ENCODE measurements around the gene SASH1. TPM values are rescaled to one million over a fixed set of nuclear protein-coding genes. Genes with fewer than 3 reads are reported as not detected.

The SASH1 gene
- total RNA-seq, 1 experiment from 2014 or later = 27.4 TPM

GRCh38 chr6:148556410-148556809, 213.8 kb downstream of the SASH1 start (continued):
- TF ChIP-seq, protein P1, sequence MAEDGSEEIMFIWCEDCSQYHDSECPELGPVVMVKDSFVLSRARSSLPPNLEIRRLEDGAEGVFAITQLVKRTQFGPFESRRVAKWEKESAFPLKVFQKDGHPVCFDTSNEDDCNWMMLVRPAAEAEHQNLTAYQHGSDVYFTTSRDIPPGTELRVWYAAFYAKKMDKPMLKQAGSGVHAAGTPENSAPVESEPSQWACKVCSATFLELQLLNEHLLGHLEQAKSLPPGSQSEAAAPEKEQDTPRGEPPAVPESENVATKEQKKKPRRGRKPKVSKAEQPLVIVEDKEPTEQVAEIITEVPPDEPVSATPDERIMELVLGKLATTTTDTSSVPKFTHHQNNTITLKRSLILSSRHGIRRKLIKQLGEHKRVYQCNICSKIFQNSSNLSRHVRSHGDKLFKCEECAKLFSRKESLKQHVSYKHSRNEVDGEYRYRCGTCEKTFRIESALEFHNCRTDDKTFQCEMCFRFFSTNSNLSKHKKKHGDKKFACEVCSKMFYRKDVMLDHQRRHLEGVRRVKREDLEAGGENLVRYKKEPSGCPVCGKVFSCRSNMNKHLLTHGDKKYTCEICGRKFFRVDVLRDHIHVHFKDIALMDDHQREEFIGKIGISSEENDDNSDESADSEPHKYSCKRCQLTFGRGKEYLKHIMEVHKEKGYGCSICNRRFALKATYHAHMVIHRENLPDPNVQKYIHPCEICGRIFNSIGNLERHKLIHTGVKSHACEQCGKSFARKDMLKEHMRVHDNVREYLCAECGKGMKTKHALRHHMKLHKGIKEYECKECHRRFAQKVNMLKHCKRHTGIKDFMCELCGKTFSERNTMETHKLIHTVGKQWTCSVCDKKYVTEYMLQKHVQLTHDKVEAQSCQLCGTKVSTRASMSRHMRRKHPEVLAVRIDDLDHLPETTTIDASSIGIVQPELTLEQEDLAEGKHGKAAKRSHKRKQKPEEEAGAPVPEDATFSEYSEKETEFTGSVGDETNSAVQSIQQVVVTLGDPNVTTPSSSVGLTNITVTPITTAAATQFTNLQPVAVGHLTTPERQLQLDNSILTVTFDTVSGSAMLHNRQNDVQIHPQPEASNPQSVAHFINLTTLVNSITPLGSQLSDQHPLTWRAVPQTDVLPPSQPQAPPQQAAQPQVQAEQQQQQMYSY (CRISPR knock-in tag; IDR thresholded peaks at IDR 0.05) = no peak
- TF ChIP-seq, protein P2, sequence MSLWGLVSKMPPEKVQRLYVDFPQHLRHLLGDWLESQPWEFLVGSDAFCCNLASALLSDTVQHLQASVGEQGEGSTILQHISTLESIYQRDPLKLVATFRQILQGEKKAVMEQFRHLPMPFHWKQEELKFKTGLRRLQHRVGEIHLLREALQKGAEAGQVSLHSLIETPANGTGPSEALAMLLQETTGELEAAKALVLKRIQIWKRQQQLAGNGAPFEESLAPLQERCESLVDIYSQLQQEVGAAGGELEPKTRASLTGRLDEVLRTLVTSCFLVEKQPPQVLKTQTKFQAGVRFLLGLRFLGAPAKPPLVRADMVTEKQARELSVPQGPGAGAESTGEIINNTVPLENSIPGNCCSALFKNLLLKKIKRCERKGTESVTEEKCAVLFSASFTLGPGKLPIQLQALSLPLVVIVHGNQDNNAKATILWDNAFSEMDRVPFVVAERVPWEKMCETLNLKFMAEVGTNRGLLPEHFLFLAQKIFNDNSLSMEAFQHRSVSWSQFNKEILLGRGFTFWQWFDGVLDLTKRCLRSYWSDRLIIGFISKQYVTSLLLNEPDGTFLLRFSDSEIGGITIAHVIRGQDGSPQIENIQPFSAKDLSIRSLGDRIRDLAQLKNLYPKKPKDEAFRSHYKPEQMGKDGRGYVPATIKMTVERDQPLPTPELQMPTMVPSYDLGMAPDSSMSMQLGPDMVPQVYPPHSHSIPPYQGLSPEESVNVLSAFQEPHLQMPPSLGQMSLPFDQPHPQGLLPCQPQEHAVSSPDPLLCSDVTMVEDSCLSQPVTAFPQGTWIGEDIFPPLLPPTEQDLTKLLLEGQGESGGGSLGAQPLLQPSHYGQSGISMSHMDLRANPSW (CRISPR knock-in tag; conservative IDR thresholded peaks at IDR 0.05; ENCODE audit: low read depth) = no peak

DNA sequence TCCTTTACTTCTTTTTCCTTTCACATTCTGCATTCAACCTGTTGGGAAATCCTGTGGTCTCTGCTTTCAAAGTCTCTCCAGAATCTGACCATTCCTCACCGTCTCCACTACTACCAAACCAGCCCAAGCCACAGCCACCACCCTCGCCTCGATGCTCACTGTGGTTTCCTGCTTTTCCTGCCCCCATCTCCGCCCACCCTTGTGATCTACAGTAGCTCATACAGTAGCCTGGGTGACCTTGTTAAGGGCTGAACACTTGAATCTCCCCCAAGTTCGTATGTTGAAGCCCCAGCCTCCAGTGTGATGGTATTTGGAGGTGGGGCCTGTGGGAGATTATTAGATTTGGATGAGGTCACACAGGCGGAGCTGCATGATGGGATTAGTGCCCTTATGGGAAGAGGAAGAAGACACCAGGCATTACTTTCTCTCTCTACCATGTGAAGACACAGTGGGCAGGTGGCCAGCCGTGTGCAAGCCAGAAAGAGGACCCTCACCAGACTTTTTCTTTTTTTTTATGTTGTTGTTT, 215.2 kb downstream of the SASH1 start:
- no peak for ATAC-seq
- Mint-ChIP-seq H3K27ac (no peak overlapping the region), H3K4me1 (0 out of 2 replicates have a peak, but pooled peaks cover 6% of the 10 kb centered on the region), H3K9me3 (peaks cover 30% of the 10 kb centered on the region), H3K36me3 (peaks cover 26% of the 10 kb centered on the region), H3K27me3 (ENCODE audit: low read depth) (peaks cover 21% of the 10 kb centered on the region), H3K4me3 (no peak overlapping the region)
- CTCF ChIA-PET = interaction anchor here (3.2 kb wide), 1 partner anchor 19 kb away, joined by 32 read pairs; no protein-coding TSS in a partner anchor
- TF ChIP-seq NFATC4 (CRISPR knock-in tag; IDR thresholded peaks at IDR 0.05) (no peak), SMAD4 (CRISPR knock-in tag; IDR thresholded peaks at IDR 0.05) (no peak), E2F4 (CRISPR knock-in tag; IDR thresholded peaks at IDR 0.05; ENCODE audit: borderline replicate concordance, low read depth) (no peak), HMGXB4 (CRISPR knock-in tag; IDR thresholded peaks at IDR 0.05) (no peak), CREM (CRISPR knock-in tag; IDR thresholded peaks at IDR 0.05) (no peak), HMGA2 (CRISPR knock-in tag; IDR thresholded peaks at IDR 0.05) (no peak), MLX (CRISPR knock-in tag; IDR thresholded peaks at IDR 0.05) (no peak), IRF1 (CRISPR knock-in tag; IDR thresholded peaks at IDR 0.05) (no peak), GABPB1 (CRISPR knock-in tag; IDR thresholded peaks at IDR 0.05) (no peak), USF1 (CRISPR knock-in tag; IDR thresholded peaks at IDR 0.05) (no peak), IRF2 (CRISPR knock-in tag; IDR thresholded peaks at IDR 0.05; ENCODE audit: borderline replicate concordance, low read depth) (no peak)
- TF ChIP-seq, protein P3, sequence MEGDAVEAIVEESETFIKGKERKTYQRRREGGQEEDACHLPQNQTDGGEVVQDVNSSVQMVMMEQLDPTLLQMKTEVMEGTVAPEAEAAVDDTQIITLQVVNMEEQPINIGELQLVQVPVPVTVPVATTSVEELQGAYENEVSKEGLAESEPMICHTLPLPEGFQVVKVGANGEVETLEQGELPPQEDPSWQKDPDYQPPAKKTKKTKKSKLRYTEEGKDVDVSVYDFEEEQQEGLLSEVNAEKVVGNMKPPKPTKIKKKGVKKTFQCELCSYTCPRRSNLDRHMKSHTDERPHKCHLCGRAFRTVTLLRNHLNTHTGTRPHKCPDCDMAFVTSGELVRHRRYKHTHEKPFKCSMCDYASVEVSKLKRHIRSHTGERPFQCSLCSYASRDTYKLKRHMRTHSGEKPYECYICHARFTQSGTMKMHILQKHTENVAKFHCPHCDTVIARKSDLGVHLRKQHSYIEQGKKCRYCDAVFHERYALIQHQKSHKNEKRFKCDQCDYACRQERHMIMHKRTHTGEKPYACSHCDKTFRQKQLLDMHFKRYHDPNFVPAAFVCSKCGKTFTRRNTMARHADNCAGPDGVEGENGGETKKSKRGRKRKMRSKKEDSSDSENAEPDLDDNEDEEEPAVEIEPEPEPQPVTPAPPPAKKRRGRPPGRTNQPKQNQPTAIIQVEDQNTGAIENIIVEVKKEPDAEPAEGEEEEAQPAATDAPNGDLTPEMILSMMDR (IDR thresholded peaks at IDR 0.05) = no peak
- TF ChIP-seq, protein P4, sequence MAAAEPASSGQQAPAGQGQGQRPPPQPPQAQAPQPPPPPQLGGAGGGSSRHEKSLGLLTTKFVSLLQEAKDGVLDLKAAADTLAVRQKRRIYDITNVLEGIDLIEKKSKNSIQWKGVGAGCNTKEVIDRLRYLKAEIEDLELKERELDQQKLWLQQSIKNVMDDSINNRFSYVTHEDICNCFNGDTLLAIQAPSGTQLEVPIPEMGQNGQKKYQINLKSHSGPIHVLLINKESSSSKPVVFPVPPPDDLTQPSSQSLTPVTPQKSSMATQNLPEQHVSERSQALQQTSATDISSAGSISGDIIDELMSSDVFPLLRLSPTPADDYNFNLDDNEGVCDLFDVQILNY (CRISPR knock-in tag; IDR thresholded peaks at IDR 0.05) = no peak
- TF ChIP-seq, protein P5, sequence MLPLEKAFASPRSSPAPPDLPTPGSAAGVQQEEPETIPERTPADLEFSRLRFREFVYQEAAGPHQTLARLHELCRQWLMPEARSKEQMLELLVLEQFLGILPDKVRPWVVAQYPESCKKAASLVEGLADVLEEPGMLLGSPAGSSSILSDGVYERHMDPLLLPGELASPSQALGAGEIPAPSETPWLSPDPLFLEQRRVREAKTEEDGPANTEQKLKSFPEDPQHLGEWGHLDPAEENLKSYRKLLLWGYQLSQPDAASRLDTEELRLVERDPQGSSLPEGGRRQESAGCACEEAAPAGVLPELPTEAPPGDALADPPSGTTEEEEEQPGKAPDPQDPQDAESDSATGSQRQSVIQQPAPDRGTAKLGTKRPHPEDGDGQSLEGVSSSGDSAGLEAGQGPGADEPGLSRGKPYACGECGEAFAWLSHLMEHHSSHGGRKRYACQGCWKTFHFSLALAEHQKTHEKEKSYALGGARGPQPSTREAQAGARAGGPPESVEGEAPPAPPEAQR (CRISPR knock-in tag; IDR thresholded peaks at IDR 0.05) = no peak
- TF ChIP-seq, protein P6, sequence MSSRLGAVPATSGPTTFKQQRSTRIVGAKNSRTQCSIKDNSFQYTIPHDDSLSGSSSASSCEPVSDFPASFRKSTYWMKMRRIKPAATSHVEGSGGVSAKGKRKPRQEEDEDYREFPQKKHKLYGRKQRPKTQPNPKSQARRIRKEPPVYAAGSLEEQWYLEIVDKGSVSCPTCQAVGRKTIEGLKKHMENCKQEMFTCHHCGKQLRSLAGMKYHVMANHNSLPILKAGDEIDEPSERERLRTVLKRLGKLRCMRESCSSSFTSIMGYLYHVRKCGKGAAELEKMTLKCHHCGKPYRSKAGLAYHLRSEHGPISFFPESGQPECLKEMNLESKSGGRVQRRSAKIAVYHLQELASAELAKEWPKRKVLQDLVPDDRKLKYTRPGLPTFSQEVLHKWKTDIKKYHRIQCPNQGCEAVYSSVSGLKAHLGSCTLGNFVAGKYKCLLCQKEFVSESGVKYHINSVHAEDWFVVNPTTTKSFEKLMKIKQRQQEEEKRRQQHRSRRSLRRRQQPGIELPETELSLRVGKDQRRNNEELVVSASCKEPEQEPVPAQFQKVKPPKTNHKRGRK (CRISPR knock-in tag; IDR thresholded peaks at IDR 0.05; ENCODE audit: borderline replicate concordance) = no peak
- no peak for DNase-seq (ENCODE audit: low spot score)
- POLR2A ChIA-PET = no interaction called here

All from WTC11 (cell line).